NCI-H2171 treated with DMSO at 0.1 percent for 48 hours (cell line): ENCODE results near the gene RELB.

ENCODE experiments used
- DNase-seq: peaks from one replicate; lab custom pipeline; 2025; lab: John Stamatoyannopoulos, UW

The RELB gene

GRCh38 chr19:45023048-45023447 is 21.8 kb downstream of the RELB start:
- DNase-seq, result no peak

- no peak for DNase-seq
These were observed 24.0 kb downstream of the RELB start for GRCh38 chr19:45025264-45025663.

- no peak for DNase-seq
These were observed 26.1 kb downstream of the RELB start for GRCh38 chr19:45027371-45027770.

GRCh38 chr19:45030825-45031224 is 29.6 kb downstream of the RELB start:
- DNase-seq, result no peak

DNA sequence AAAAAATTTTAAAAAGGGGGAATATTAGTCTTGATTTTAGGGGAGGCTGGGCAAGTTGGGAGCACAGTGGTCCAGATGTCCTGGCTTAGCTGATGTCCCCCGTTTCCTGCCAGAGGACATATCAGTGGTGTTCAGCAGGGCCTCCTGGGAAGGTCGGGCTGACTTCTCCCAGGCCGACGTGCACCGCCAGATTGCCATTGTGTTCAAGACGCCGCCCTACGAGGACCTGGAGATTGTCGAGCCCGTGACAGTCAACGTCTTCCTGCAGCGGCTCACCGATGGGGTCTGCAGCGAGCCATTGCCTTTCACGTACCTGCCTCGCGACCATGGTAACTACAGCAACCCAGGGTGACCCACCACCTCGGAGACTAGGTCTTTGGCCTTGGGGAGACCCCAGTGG is 31.2 kb downstream of the RELB start:
- DNase-seq, result no peak

DNA sequence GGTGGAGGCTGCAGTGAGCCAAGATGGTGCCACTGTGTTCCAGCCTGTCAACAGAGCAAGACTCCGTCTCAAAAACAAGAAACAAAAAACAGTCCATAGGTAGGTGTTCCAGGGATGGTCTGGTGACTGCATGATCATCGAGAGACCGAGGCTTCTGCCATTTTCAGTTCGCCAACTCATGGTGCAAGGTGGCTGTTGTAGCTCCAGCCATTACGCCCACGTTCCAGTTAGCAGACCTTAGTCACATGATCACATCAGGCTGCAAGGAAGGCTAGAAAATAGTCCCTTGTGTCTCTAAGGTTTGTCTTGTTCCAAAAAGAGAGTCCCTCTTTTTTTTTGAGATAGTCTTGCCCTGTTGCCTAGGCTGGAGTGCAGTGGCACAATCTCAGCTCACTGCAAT is 34.5 kb downstream of the RELB start:
- DNase-seq, result no peak

GRCh38 chr19:45037393-45038169 is 36.3 kb downstream of the RELB start:
- no peak for DNase-seq

DNA sequence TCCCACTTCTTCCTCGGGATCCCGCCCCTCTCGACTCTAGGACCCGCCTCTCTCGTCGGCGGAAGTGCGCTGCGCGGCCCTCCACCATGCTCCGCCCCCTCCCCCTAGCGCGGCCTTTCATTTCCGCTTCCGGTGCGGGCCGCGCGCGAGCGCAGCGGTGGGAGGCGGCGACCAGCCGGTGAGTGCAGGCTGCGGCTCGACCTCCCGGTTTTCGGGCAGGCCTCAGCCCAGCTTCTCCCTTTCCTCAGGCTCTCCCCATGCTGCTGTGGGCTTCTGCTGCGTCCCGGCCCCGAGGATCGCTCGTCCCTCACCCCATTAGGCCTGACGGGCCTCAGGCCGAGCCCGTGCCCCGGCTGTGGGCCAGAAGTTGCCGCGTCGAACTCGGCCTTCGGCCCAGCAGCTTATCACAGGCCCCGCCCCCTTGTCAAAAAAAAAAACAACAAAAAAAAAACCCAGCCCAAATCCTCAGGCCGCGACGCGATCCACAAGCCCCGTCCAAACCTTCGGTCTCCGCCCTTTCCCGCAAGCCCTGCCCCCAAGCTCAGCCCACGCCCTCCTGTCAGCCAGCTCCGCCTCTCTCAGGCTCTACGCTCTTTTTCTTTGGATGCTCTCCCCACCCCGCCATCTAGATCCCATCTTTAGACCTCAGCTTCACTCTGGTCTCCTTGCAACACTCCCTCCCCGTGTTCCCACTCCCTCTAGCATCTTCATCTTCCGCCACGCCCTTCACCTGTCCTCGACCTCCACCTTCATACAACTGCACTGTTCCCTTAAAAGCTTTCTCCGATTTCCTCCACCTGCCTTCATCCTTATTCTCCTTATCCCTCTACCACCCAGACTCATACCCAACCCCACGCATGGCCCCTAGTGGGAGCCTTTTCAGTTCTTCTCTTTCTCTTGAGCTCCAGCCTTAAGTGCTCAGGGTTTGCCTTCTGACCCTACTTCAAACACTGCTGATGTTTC is 37.9 kb downstream of the RELB start, which contains the start of gene CLASRP:
TSS of gene CLASRP (plus strand) at position 115 of the 963 bp plus-strand sequence. CDS start 1,168 bp downstream, outside the sequence.
- peak; percentile 88 for DNase-seq

- DNase-seq, result no peak
These were observed 39.0 kb downstream of the RELB start for GRCh38 chr19:45040059-45040771.

GRCh38 chr19:45041125-45041524 is 39.9 kb downstream of the RELB start:
- DNase-seq, result no peak

DNA sequence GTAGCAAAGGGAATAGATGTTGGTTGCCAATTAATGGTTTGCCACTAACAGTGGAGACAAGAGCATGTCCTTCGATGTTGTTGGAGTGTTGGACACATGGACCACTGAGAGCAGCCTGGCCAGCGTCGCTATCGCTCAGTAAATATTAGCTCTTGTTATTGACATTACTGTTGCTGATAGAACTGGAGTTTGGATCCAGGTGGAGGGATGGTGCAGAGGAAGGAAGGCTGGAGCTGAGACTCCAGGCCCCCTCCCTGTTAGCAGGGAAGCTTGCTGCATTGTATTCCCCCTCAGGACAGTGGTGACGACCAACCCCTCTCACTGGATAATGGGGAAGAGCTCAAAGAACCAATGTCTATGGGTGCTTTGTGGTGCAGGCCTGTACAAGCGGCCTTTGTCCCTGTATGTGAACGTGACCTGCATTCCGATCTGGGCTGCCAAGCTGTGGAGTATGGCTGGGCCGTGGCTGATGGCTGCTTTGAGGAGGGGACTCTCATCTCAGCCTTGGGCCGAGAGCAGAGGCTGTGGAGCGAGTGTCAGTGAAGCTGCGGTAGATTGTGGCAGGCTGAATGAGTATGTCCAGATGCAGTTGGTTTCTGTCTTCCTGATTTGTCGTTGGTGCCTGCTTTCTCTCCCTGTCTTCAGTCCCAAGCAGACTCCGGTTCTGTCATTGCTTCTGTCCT is 44.5 kb downstream of the RELB start:
- no peak for DNase-seq

GRCh38 chr19:45046355-45046754 is 45.1 kb downstream of the RELB start:
- no peak for DNase-seq

DNA sequence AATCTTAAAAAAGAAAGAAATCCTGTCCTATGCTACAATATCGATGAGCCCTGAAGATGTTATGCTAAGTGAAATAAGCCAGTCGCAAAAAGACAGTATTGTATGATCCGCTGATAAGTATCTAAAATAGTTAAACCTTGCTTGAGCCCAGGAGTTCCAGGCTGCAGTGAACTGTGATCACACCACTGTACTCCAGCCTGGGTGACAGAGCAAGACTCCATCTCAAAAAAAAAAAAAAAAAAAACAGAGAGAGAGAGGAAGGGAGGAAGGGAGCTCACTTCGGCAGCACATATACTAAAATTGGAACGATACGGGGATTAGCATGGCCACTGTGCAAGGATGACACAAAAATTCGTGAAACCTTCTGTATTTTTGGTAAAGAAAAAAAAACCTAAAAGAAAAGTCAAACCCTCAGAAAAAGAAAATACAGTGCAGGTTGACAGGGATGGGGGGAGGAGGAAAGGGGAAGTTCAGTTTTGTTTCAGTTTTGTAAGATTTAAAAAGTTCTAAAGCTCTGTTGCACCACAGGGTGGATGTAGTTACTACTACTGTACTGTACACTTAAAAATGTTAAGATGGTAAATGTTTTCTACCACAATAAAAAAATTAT is 46.0 kb downstream of the RELB start:
- DNase-seq, result no peak

- no peak for DNase-seq
These were observed 47.9 kb downstream of the RELB start for GRCh38 chr19:45049073-45049736.

- DNase-seq, result no peak
These were observed 48.8 kb downstream of the RELB start for GRCh38 chr19:45050036-45050435.

- no peak for DNase-seq
These were observed 50.8 kb downstream of the RELB start for GRCh38 chr19:45051929-45052579.

- DNase-seq, result no peak
These were observed 55.6 kb downstream of the RELB start for GRCh38 chr19:45056831-45057230.

GRCh38 chr19:45057444-45057843 is 56.2 kb downstream of the RELB start:
- no peak for DNase-seq

GRCh38 chr19:45058622-45059159 is 57.4 kb downstream of the RELB start:
- DNase-seq, result no peak
